HG03039 (cell line): Measurements from ENCODE around the gene NMNAT3.
A peak's percentile ranks its signal among the peaks of the same experiment; 100 is the strongest.
"Not testable (repeated sequence)": the region's sequence is repeated elsewhere in the genome, so short reads cannot be mapped to it uniquely, and the experiment has no call there.

ENCODE experiments used
- ATAC-seq: cut with Tn5 transposase; IDR thresholded peaks from one replicate; pipeline ENCODE4 v1.9.1; 2021; ENCODE audit warnings: mild to moderate bottlenecking, moderate library complexity; ENCODE audit not compliant: unreplicated experiment

NMNAT3 gene

GRCh38 chr3:139639662-139640061 lies 38.1 kb downstream of the NMNAT3 start:
- no peak for ATAC-seq

GRCh38 chr3:139638518-139638917 lies 39.3 kb downstream of the NMNAT3 start:
- ATAC-seq: no peak

GRCh38 chr3:139636511-139636910 lies 41.3 kb downstream of the NMNAT3 start:
- ATAC-seq: no peak

DNA sequence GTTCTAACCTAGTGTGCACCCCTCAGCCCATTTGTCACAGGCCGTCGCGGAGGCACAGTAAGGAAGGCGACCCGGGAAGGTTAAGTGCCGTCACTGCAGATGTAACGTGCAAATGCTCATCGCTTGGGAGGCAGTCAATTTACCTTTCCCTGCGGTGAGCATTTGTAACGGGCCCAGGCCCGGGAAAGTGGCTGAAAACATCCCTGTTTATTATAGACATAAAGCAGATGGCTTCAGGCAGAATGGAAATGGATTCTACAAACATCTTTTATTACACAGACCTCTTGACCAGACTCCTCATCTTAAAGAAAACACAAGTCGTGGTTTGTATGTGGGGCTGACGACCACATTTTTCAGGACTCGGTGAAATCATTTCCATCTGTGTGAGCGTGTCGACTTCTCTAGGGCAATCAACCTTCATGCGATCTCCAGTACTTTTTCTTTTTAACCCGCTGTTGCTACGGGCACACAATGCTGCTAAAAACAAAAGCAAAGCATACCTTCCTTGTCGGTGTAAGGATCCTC lies 43.6 kb downstream of the NMNAT3 start:
- ATAC-seq: no peak

- ATAC-seq: no peak
Measured at GRCh38 chr3:139633511-139633910, 44.3 kb downstream of the NMNAT3 start.

DNA sequence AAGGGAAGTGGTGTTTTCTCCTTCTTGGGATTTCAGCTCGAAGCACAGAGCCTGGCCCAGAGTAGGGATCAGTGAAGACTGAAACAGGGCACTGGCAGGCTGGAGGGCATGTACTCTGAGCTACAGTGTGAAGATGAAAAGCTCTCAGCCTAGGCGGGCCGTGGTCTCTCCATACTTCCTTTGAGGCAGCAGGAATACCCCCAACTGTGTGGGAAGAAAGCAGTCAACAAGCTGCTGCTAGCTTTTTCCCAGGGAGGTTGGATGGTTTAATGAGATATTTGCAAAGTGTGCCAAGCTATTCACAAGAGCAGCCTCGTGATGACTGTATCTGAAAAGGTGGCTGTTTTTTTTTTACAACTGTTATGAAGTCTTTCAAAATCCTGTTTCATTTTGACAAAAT lies 47.2 kb downstream of the NMNAT3 start:
- ATAC-seq: no peak

GRCh38 chr3:139629033-139629432 lies 48.7 kb downstream of the NMNAT3 start:
- ATAC-seq: peak; percentile 61

DNA sequence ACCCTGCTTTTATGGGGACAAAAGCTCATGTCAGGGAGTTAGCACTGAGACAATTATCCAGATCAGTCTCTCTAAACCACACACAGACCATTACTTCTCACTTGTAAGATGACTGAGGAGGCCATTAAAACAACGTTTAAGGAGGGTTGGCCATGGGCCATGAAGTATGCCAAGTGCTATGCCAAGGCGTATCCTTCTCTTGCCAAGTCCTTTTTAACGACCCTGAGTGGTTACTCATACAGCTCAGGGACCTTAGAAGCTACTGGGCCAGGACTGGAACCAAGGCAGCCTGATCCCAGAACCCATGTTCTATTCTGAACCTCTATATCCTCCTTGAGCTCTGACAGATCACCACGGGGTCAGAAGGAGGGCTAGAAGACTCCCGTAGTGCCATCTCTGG lies 50.0 kb downstream of the NMNAT3 start:
- no peak for ATAC-seq

- ATAC-seq: no peak
Measured at GRCh38 chr3:139620438-139620837, 57.3 kb downstream of the NMNAT3 start.

DNA sequence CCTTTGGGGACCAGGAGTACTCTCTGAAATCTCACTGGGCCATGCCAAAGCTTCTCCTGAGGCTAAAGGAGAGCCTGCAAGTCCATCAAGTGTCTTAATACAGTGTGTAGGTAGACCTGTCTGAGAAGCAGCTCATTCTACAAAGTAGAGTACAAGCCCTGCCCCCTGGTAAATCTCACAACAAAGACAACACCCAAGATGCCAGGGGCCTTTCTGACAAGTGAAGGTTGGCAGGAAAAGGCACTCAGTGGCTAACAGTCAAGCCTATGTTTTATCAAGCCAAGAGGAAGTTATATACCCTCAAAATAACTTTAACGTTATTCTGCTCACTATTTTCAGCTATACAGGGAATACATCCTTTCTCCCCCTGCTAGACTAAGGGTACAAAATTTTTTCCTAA lies 58.3 kb downstream of the NMNAT3 start:
- no peak for ATAC-seq

DNA sequence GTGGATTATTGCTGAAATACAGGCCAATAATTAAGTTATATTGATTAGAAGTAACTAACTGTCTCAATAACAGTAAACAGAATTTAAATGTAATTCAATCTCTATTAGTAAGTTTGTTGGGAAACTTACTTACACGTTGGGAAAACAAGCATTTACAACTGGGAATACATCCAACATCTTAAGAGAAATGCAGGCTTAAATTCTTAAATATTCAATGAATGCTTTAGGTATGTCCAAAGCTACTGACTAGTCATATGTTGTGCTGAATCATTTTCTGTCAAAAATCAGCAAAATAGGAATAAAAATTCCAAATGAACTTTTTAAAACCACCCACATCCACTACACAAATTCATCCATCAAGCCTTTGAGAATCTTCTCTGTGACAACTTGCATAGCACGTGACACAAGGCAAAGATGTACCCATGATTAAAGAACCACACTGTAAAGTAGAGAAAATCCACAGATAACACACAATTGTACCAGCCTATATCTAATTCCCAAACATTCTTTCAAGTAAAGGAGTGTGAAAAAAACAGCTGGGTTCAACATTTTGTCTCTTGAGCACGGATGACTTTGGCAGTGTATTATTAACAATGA lies 60.0 kb downstream of the NMNAT3 start:
- ATAC-seq: no peak

DNA sequence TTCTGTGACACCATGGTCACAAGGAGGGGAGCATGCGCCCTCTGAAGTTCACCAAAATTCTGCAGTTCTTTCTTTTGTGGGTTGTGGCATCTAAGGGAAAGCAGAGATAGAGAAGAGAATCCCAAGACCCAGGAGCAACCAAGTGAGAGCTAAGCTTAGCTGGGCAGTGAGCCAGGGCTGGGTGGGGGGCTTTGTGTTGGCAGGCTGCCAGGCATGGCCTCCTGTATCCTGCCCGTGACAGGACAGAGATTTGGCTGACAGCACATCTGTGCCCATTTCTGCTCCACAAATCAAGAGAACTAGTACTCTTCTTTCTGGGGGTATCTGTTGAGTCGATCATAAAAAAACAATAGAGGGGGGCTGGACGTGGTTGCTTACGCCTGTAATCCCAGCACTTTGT lies 66.2 kb downstream of the NMNAT3 start:
- ATAC-seq: no peak

GRCh38 chr3:139610886-139611285 lies 66.9 kb downstream of the NMNAT3 start:
- no peak for ATAC-seq

GRCh38 chr3:139608924-139609323 lies 68.8 kb downstream of the NMNAT3 start:
- no peak for ATAC-seq

GRCh38 chr3:139608108-139608380 lies 69.7 kb downstream of the NMNAT3 start:
- ATAC-seq: no peak

DNA sequence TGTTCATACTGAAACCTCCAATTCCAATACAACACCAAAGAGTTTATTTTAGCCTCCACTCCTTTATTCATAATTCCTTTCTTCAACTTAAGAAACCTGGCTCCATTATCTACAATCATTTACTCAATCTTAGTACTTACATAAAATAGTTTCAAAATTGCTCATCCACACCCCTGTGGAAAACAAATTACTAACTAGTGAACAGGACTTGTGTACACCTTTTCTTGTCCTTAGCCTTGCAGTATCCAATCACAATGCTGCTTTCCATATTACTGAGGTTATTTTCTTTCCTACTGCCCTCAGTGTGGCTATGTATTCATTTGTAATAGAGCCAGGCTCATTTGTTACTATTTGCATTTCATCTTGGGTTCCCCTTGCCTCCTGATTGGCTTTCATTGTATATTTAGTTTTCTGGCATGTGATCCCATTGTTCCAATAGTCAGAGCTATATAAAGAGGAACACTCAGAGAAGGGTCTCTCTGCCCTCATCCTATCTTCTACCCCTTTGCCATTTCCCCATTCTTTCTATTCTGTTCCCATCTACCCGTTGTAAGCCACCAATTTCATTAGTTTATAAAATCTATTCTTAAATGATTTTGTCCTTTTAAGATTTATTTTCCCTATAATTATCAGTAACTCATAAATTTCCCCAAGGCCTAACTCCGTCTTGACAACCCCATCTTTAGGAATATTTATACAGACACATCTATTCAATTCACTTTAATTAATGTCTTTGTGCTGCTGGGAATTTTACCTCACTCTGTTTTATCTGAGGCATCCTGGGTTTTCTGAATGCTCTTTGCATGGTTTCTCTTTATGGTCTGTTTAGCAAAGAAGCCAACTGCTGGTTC lies 70.3 kb downstream of the NMNAT3 start:
- ATAC-seq: no peak

- ATAC-seq: no peak
Measured at GRCh38 chr3:139602003-139602402, 75.8 kb downstream of the NMNAT3 start.

DNA sequence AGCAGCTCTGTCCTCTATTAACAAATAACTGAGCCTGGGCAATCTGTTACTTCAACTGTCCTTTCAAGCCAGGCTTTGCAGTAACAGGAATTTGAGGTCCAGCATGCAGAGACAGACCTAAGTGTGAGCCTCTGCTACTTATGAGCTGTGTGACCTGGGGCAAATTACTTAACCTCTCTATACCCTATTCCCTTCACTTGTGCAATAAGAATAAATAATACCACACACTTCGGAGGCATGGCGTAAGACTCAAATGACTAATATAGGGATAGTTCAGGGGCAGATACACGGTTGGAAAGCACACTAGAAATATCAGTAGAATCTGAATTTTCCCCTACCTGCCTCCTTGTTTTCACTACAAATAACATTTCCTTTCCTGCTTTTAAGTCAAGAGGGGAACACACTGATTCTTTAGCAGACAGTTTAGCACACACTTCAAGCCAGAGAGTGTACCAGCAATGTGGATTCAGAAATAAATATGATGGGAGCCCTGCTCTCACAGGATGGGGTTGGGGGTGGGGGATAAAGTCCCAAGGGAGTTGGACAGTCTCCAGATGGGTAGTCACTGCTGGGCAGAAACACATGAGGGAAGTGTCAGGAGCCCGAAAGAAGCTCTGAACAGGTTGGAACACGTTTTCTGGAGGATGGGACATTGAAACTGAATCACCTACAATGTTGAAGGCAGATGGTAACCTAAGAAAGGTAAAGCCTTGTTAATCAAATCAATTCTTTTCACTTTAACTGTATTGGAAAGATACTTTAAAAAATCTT lies 76.4 kb downstream of the NMNAT3 start:
- no peak for ATAC-seq

DNA sequence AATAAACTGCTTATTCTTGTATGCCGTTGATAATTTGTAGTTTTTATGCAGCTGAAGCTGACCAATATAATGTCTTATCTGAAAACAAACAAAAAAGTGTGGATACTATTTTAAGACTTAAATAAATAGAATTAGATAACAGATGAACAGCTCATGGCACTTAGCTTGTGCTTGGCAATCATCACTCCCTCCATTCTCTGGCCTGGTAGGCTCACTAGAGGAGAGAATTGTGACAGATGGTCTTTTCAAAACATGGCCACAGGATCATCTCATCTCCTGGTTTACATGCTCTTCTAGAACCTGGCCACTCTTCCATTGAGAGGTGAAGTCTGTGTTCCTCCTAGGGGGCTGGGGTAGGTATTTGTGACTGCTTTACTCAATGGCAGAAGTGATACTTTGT lies 79.8 kb downstream of the NMNAT3 start:
- ATAC-seq: no peak

GRCh38 chr3:139591186-139591585 lies 86.6 kb downstream of the NMNAT3 start:
- ATAC-seq: not testable (repeated sequence)

DNA sequence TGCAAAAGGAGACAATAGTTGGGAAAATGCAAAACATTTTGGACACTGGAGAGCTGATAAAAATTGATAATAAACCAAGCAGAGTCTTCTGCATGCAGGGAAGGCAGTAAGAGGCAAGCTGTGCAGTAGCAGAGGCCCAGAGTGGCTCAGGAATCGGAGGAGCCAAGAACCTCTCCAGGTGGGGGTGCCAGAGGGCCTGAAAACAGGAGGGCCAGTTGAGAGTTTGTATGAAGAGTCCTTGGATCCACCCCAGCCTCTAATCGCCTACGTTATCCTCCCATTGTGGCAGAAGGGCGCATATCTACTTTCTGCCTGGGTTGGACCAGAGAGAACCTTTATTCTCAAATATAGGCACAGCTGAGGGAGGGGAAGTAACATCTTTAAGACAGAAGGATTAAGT lies 89.3 kb downstream of the NMNAT3 start:
- ATAC-seq: no peak

- ATAC-seq: no peak
Measured at GRCh38 chr3:139587797-139588196, 90.0 kb downstream of the NMNAT3 start.
